ENCODE data around the gene MEIG1.

- TF ChIP-seq CTCF (IDR thresholded peaks at IDR 0.05; ENCODE audit: control extremely low read depth in 1 of 3, insufficient read depth in 1 of 3, low read depth in 1 of 3, low read length in 3 of 3) = no peak
- TF ChIP-seq EZH2 (IDR thresholded peaks at IDR 0.05; ENCODE audit: low read depth, low read length, severe bottlenecking) = no peak
- no peak for TF ChIP-seq SRF (IDR thresholded peaks at IDR 0.05; ENCODE audit: low read depth, low read length)
- no peak for TF ChIP-seq CBX8 (IDR thresholded peaks at IDR 0.05; ENCODE audit: borderline replicate concordance, low read depth, low read length)
- TF ChIP-seq EP300 (IDR thresholded peaks at IDR 0.05; ENCODE audit: borderline replicate concordance in 1 of 2, low read depth in 2 of 2, low read length in 2 of 2) = no peak
- no peak for TF ChIP-seq PHF8 (conservative IDR thresholded peaks at IDR 0.05; ENCODE audit: low read depth, low read length)
These were observed 342 bp upstream of the MEIG1 start for GRCh38 chr10:14958872-14959220.

Data from H1 (cell line).